Camera-type eye (tissue), 1 donor: ENCODE data around the gene FAM227A. TPM values are rescaled to one million over a fixed set of nuclear protein-coding genes. Genes with fewer than 3 reads are reported as not detected.

Source experiments
- total RNA-seq: library from RNA; depleted of rRNA; stranded (reverse); fragments of >200 nt; gene quantifications from one replicate; pipeline ENCODE4 v1.2.3, GENCODE V29; 2014

FAM227A gene
- total RNA-seq, result 23.3 TPM

DNA sequence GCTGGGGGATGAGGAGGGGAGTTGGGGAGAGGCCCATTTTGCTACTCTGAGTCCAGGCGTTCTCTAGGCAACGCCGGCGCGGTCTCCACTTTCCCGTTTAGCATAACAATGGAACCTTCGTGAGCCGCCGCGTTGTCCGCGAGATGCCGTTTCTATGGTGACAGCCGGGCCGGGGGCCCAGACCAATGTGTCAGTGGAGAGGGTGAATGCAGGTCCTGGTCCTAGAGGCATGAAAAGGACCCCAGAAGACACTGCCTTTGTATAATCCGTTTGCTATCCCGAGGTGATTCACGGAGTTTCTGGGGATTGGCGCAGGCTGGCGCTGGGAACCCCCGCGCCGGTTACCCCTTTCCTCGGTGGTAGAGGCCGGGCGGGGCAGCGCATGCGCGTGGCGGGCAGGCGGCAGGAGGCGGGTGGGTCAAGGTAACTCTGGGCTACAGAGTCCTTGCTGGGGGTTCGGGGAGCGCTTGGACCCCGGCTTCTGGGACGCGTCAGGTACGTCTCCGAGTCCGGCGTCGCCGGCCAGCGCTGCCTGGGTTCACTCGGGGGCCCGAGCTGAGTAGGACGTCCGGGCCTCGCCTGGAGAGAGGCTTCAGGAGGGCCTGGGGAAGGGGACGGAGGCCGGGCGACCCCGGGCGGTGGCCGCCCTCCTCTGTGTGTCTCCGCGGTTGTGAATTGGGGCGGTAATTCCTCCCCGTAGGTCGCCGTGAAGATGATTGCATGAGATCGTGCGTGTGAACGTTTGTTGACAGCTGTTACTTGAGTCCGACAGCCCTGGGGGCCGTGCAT, at the start of gene FAM227A, which contains the start of gene CBY1:
Gene FAM227A, minus strand, starts transcription at position 137 of the 789 bp plus-strand sequence. CDS start 6,224 bp downstream, outside the sequence.
Gene CBY1, plus strand, starts transcription at position 383 of the 789 bp plus-strand sequence. CDS start 11,417 bp downstream, outside the sequence.

DNA sequence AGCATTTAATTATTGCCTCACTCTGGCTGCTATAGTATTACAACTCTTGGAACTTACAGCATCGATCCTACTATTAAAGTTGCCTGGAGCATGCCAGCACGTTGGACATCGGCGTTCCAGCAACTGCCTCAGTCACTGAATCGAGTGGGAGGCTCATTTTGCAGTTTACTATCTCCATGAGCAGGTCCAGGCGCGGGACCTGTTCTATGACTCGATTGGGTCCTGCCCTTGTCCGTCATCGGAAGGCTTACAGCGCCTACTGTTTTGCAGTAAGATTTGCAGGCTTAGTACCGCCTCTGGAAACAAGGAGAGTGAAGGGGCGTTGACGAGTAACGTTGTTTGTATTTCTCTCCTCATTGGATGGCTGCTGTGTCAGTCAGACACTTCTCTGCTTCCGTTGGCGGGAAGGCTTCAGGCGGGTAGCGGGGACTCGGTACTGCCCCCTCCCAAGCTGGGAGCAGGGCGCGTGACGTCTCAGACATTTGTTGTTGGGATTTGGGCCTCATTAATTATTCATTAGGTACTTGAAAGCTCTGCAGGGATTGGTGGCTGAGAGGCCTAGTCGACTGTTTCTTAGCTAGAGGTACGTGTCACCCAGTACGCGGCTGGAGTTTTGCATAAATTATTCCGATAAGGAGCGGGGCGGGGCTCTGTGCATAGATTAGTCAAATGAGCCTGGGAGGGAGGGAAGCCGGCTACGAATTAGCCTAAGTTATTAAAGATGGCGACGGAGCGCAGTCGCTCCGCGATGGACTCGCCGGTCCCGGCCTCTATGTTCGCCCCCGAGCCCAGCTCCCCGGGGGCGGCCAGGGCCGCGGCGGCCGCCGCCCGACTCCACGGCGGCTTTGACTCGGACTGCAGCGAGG, 49.3 kb upstream of the FAM227A start, which contains the start of gene GTPBP1:
Gene GTPBP1, plus strand, starts transcription at position 710 of the 866 bp plus-strand sequence. Its CDS starts 12 bp downstream, at position 722.

DNA sequence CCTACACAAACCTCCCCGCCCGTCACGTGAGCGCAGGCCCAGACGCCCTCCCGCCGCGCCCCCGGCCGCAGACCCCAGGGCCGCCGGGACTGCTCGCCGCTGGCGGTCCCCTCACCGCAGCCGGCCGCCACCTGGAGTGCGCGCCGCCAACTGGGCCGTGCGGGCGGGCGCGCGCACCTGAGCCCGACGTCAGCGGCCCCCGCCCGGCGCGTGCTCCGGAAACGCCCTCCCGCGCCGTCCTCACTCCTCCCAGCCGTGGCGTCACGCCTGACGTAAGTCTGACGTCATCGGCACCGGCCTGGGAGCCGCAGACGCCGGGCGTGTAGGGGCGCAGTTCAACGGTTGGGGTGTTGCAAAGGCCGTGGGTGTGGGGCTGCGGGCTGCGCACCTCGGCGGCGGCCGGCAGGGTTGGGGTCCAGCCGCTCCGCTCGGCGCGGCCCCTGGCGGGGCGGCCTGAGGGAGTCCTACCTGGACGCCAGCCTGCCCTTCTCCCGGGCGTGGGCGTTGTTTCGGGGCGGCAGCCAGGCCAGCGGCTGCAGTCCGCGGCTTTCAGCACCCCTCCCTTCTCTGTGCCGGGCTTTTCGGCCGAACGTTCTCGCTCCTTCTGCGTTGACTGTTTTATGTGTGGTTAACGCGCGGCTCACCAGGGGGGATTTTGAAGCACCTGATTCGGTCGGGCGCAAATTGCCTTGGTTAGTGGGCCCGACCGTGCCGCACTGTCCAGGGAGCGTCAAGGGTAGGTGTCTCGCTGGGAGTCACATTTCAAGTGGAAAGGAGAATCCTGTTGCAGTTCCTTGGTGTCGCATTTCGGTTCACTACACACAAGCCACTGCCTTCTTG, 44.8 kb upstream of the FAM227A start, which contains the start of gene JOSD1:
Gene JOSD1, minus strand, starts transcription at position 155 of the 840 bp plus-strand sequence. CDS start 956 bp downstream, outside the sequence.

DNA sequence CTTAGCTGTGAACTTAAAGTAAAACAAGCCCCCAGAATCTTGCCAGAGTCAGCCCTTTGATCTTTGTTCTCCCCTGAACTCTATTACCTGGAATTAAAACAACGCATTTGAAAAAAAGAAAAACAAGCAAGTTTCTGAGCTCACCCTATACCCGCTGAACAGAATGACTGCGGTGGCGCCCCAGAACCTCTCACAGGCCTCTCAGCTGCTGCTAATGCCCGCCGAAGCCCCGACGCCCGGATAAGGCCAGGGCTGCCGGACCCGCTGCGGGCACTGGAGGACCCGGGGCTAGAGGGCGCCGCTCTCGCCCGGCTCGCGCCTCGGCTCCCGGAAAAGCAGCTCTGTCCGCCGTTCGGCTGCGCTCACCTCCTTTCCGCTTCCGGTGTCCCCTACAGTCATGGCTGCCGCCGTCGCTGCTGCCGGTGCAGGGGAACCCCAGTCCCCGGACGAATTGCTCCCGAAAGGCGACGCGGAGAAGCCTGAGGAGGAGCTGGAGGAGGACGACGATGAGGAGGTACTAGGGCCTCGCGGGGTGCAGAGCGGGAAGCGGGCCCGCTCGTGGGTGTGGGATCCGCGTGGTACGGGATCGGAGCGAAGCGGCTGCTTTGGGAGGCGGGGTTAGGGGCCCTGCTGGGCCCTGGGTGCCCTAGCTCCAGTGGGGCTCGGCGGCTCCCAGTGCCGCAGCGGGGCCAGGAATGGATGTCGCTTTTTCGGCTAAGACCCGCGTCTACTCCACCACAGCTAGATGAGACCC, 25.6 kb upstream of the FAM227A start, which contains the start of gene TOMM22:
Gene TOMM22, plus strand, starts transcription at position 376 of the 754 bp plus-strand sequence. Its CDS starts 22 bp downstream, at position 398.

DNA sequence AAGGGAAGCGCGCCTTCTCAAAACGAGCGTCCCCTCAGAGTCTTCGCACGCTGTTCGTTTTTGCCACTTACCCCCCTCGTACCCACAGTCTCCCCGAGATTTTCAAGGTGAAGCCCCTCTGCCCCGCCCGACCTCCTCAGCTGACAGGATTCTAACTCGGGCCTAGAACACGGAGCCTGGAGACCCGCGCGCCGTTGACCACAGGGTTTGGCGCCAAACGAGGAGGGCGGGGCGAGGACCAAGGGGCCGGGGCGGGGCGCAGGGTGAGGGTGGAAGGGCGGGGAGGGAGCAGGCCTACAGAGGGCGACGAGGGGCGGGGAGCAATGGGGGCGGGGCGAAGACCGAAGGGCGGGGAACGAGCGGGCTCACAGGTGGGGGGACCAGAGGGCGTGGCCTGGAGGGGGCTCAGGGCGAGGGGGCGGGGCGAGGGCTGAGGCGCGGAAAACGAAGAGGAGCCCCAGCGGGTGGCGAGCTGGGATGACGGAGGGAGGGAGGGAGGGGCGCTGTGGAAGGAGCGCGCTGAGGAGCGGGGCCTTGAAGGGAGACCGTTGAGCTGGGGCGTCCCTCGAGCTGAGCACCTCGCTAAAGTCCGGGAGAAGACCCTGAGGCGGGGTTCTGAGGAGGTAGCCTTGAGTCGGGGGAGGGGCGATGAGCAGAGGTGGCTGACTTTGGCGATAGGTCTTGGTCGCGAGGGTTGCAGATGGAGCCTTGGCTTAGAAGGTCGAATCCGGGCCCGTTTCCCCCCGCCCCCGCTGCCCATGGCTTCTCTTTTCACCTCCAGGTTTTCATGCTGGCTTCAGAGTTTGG, 86.0 kb downstream of the FAM227A start, which contains the start of gene DMC1:
Gene DMC1, minus strand, starts transcription at position 212 of the 807 bp plus-strand sequence. CDS start 1,927 bp downstream, outside the sequence.

Other genes starting within 250 kb of the FAM227A start
- gene KCNJ4, start 201.2 kb downstream of the FAM227A start, total RNA-seq, result 0.93 TPM
- 23.1 TPM for gene KDELR3, start 188.3 kb downstream of the FAM227A start, total RNA-seq
- 941 TPM for gene DDX17, start 150.1 kb downstream of the FAM227A start, total RNA-seq
- gene DMC1, start 86.2 kb downstream of the FAM227A start, total RNA-seq, result 6.5 TPM
- 23.1 TPM for gene CBY1, start 246 bp upstream of the FAM227A start, total RNA-seq
- gene TOMM22, start 25.6 kb upstream of the FAM227A start, total RNA-seq, result 40.1 TPM
- 42.9 TPM for gene JOSD1, start 44.6 kb upstream of the FAM227A start, total RNA-seq
- gene GTPBP1, start 49.6 kb upstream of the FAM227A start, total RNA-seq, result 79.7 TPM
- gene SUN2, start 99.6 kb upstream of the FAM227A start, total RNA-seq, result 118 TPM
- gene DNAL4, start 137.8 kb upstream of the FAM227A start, total RNA-seq, result 25.4 TPM
- 17.3 TPM for gene NPTXR, start 187.6 kb upstream of the FAM227A start, total RNA-seq
- gene CBX6, start 215.8 kb upstream of the FAM227A start, total RNA-seq, result 43.9 TPM